GM18951 (cell line): ENCODE data around the gene ODAD3.

Experiments
- POLR2A ChIP-seq: IDR thresholded peaks from 4 replicates; pipeline ENCODE4 v1.6.1; 2011; ENCODE audit warnings: mild to moderate bottlenecking; ENCODE audit not compliant: insufficient read length, insufficient read depth; ENCODE audit errors: extremely low read depth
- in situ Hi-C: fragments of 300-500 bp; cut with MboI; formaldehyde crosslinking; loops from one replicate; pipeline ENCODE4 v1.12.0; 2022; ENCODE audit warnings: low sequenced_read_pairs, mixed read lengths, inconsistent platforms; ENCODE audit not compliant: unreplicated experiment

ODAD3 gene

DNA sequence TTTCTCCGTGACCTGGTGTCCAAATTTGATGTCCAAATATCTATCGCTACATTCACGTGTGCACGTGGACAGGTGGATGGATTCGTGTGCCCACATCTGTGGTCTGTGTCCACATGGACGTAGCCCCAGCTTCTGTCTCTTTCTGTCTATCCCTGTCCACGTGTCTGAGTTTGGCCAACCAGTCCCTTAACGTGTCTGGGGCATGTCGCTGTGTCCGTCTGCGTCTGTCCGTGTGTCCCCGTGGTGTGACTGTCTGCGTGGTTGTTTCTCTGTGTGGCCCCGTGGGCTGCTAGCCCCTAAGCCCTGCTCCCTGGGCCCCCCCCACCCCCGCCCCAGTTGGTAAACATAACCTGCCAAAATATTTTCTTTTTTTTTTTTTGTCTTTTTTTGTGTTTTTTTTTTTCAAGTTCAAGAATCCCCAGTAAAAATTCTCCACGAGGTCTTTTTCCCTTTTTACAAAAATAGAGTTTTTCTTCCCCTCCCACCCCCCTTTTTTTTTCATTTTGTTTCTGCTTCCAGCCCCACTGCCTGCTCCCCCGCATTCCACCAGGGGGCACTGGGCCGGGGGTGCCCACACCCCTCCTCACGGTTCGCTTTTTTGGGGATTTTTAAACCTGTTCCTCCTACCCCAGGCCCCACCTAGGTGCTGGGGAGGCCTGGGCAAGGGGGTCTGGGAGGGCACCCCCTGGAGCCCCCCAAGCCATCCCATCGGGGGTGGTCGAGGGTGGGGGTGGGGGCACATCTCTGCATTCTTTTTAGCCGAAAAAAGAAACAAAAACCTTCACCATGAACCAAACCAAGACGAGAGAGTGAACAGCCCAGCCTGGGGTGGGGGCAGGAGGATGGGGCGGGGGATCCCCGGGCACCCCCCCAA is 18.8 kb upstream of the ODAD3 start:
- in situ Hi-C loops, result no loop called here
- no peak for TF ChIP-seq POLR2A

GRCh38 chr19:11452620-11453310 is 17.8 kb upstream of the ODAD3 start:
- no peak for TF ChIP-seq POLR2A
- in situ Hi-C loops, result no loop called here

DNA sequence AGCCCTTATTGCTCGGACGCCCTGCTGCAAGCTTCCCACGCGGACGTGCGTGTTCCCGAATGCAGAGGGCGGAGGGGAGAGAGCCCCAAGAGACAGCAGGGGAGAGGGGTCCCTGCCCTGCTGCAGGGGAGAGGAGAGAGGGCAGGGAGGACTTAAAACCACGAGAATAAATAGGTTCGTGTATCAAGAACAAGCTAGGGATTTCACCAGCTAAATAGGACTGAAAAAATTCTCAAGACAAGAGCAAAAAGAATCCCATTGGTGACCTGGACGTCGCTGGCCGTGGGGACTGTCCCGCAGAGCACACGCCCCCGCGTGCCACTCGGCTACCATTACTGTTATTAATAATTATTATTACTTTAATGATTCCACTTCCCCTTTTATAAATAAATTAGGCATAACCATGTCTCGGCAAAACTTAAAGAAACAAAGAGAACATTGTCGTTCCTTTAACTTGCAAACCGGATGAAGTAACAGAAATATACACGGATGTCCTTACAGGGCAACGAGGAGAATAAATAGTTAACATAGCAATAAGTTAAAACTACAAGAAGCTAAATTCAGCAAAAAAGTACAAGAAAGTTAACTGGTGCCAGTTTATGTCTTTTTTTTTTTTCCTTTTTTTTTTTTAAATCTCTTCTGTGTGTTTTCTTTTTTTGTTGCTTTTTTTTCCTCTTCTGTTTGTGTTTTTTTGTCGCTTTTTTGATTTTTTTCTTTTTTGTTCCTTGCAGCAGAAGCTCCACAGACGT is 17.1 kb upstream of the ODAD3 start:
- in situ Hi-C loops, result no loop called here
- TF ChIP-seq POLR2A, result no peak

GRCh38 chr19:11451327-11451870 is 16.5 kb upstream of the ODAD3 start:
- in situ Hi-C loops, result no loop called here
- no peak for TF ChIP-seq POLR2A

- in situ Hi-C loops, result no loop called here
- no peak for TF ChIP-seq POLR2A
Observed at GRCh38 chr19:11450570-11451326, 15.8 kb upstream of the ODAD3 start.

GRCh38 chr19:11448923-11449554 is 14.1 kb upstream of the ODAD3 start:
- no peak for TF ChIP-seq POLR2A
- in situ Hi-C loops, result no loop called here

GRCh38 chr19:11448410-11448809 is 13.5 kb upstream of the ODAD3 start:
- TF ChIP-seq POLR2A, result no peak
- in situ Hi-C loops, result no loop called here

GRCh38 chr19:11447347-11448262 is 12.7 kb upstream of the ODAD3 start:
- no peak for TF ChIP-seq POLR2A
- in situ Hi-C loops, result no loop called here

GRCh38 chr19:11446652-11447301 is 11.9 kb upstream of the ODAD3 start:
- no peak for TF ChIP-seq POLR2A
- in situ Hi-C loops, result no loop called here

DNA sequence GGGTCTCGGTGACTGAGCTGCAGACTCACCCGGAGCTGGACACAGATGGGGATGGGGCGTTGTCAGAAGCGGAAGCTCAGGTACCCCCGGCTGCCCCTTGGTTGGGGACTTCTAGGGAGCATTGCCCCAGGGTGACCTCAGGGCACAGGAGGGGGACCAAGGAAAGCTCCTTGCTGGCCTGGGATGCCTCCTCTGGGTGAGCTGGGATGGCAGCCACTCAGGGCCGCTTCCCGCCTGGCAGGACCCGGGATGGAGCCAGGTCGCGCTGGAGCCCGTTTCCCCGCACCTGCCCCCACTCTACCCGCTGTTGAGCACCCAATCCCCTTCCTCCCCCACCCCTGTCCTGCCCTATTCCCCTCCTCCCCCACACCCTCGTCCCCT is 11.3 kb upstream of the ODAD3 start:
- no peak for TF ChIP-seq POLR2A
- in situ Hi-C loops, result no loop called here

DNA sequence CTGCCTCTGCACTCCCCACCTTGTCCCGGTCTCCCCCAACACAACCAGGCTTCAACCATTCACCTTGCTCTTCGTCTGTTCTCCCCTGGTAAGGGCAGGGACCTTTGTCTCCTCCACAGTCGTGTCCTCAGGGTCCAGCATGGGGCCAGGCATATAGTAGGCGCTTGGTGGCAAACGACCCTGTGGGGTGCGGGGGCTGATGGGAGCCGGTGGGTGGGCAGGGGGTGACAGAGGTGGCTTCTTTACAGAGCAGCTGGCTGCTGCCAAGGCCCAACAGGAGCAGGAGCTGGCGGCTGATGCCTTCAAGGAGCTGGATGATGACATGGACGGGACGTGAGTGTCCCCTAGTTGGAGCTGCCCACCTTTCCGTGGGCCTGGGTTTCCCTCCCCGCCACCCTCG is 10.2 kb upstream of the ODAD3 start:
- in situ Hi-C loops, result no loop called here
- no peak for TF ChIP-seq POLR2A
